Activated naive CD8-positive, alpha-beta T cell treated with anti-CD3 and anti-CD28 coated beads, Interleukin-2, amount 10 ng/mL, durations not matched to agents 7 days and 5 days (primary cell): ENCODE data around the gene ITGB1BP1. TPM values are rescaled to one million over a fixed set of nuclear protein-coding genes. Genes with fewer than 3 reads are reported as not detected.

Experiments used
- ATAC-seq: fragments of 150-1000 bp; cut with Tn5 transposase; one replicate; pipeline ENCODE4 v1.10.0; 2021; ENCODE audit warnings: low read depth, moderate library complexity
- POLR2A ChIA-PET: fragments of 350-600 bp; sonication (Branson Sonifier 250); formaldehyde crosslinking; loops from one replicate; lab custom pipeline; 2021; ENCODE audit warnings: antibody characterized with exemption; lab: Charles Lee
- DNase-seq: peaks from one replicate; pipeline ENCODE4 v3.0.0; 2021
- H3K27ac Mint-ChIP-seq: one replicate; pipeline ENCODE4 v1.8.0; 2022; ENCODE audit warnings: mild to moderate bottlenecking, mixed read lengths
- H3K27me3 Mint-ChIP-seq: one replicate; pipeline ENCODE4 v1.8.0; 2022; ENCODE audit warnings: mild to moderate bottlenecking, moderate library complexity, mixed read lengths
- H3K36me3 Mint-ChIP-seq: one replicate; pipeline ENCODE4 v1.8.0; 2021; ENCODE audit warnings: mild to moderate bottlenecking, mixed read lengths
- H3K4me1 Mint-ChIP-seq: one replicate; pipeline ENCODE4 v1.8.0; 2021; ENCODE audit warnings: mixed read lengths
- H3K4me3 Mint-ChIP-seq: one replicate; pipeline ENCODE4 v1.8.0; 2022; ENCODE audit warnings: mild to moderate bottlenecking, moderate library complexity, mixed read lengths
- H3K9me3 Mint-ChIP-seq: one replicate; pipeline ENCODE4 v1.8.0; 2021; ENCODE audit warnings: mixed read lengths
- total RNA-seq, 2 experiments: library from RNA; stranded (reverse); gene quantifications; one replicate each; pipeline ENCODE4 v1.2.3, GENCODE V29; 2021

ITGB1BP1 gene
- total RNA-seq, 2 experiments from 2014 or later, result 104 to 122 TPM

- Mint-ChIP-seq H3K4me3 (no peak overlapping the region), H3K27me3 (no peaks in the 10 kb centered on the region), H3K36me3 (peaks cover 23% of the 10 kb centered on the region), H3K9me3 (no peaks in the 10 kb centered on the region), H3K27ac (no peak overlapping the region), H3K4me1 (peaks cover 1% of the 10 kb centered on the region)
- DNase-seq, result no peak
- POLR2A ChIA-PET, result no interaction called here
- ATAC-seq, result no peak
These were observed 20.2 kb upstream of the ITGB1BP1 start for GRCh38 chr2:9443526-9443925.

- Mint-ChIP-seq H3K4me1 (peaks cover 1% of the 10 kb centered on the region), H3K9me3 (no peaks in the 10 kb centered on the region), H3K27me3 (no peaks in the 10 kb centered on the region), H3K36me3 (peaks cover 21% of the 10 kb centered on the region), H3K4me3 (no peak overlapping the region), H3K27ac (no peak overlapping the region)
- POLR2A ChIA-PET, result no interaction called here
- DNase-seq (no peak), ATAC-seq (no peak)
These were observed 18.2 kb upstream of the ITGB1BP1 start for GRCh38 chr2:9441556-9441955.

- POLR2A ChIA-PET, result no interaction called here
- H3K9me3 Mint-ChIP-seq, result no peaks in the 10 kb centered on the region
- no peak overlapping the region for H3K27ac Mint-ChIP-seq
- peaks cover 16% of the 10 kb centered on the region for H3K36me3 Mint-ChIP-seq
- H3K4me3 Mint-ChIP-seq, result no peak overlapping the region
- no peaks in the 10 kb centered on the region for H3K27me3 Mint-ChIP-seq
- peaks cover 1% of the 10 kb centered on the region for H3K4me1 Mint-ChIP-seq
- ATAC-seq (no peak), DNase-seq (no peak)
These were observed 16.9 kb upstream of the ITGB1BP1 start for GRCh38 chr2:9440058-9440727.

- Mint-ChIP-seq H3K9me3 (no peaks in the 10 kb centered on the region), H3K27ac (no peak overlapping the region), H3K4me3 (no peak overlapping the region), H3K36me3 (peaks cover 16% of the 10 kb centered on the region), H3K27me3 (no peaks in the 10 kb centered on the region), H3K4me1 (no peaks in the 10 kb centered on the region)
- no peak for ATAC-seq
- POLR2A ChIA-PET, result no interaction called here
- no peak for DNase-seq
These were observed 16.2 kb upstream of the ITGB1BP1 start for GRCh38 chr2:9439536-9439935.

GRCh38 chr2:9434489-9434888, 11.2 kb upstream of the ITGB1BP1 start:
- ATAC-seq (no peak), DNase-seq (no peak)
- no peaks in the 10 kb centered on the region for H3K27me3 Mint-ChIP-seq
- H3K36me3 Mint-ChIP-seq, result peaks cover 29% of the 10 kb centered on the region
- no peak overlapping the region for H3K4me3 Mint-ChIP-seq
- no peaks in the 10 kb centered on the region for H3K9me3 Mint-ChIP-seq
- POLR2A ChIA-PET, result interaction anchor here (2.7 kb wide), 1 partner anchor 10 kb away, joined by 9 read pairs; the partner anchor contains the start of genes CPSF3 and ITGB1BP1
- no peak overlapping the region for H3K27ac Mint-ChIP-seq
- peaks cover 8% of the 10 kb centered on the region for H3K4me1 Mint-ChIP-seq

- Mint-ChIP-seq H3K4me1 (peaks cover 10% of the 10 kb centered on the region), H3K4me3 (no peak overlapping the region), H3K36me3 (peaks cover 27% of the 10 kb centered on the region), H3K27me3 (no peaks in the 10 kb centered on the region), H3K27ac (no peak overlapping the region), H3K9me3 (no peaks in the 10 kb centered on the region)
- ATAC-seq (no peak), DNase-seq (no peak)
- POLR2A ChIA-PET, result no interaction called here
These were observed 7.3 kb upstream of the ITGB1BP1 start for GRCh38 chr2:9430316-9431293.

- POLR2A ChIA-PET, result no interaction called here
- ATAC-seq (no peak), DNase-seq (no peak)
- H3K27me3 Mint-ChIP-seq, result no peaks in the 10 kb centered on the region
- H3K9me3 Mint-ChIP-seq, result no peaks in the 10 kb centered on the region
- no peak overlapping the region for H3K27ac Mint-ChIP-seq
- peaks cover 22% of the 10 kb centered on the region for H3K36me3 Mint-ChIP-seq
- no peak overlapping the region for H3K4me3 Mint-ChIP-seq
- H3K4me1 Mint-ChIP-seq, result peaks cover 10% of the 10 kb centered on the region
These were observed 5.7 kb upstream of the ITGB1BP1 start for GRCh38 chr2:9428965-9429577.

- H3K9me3 Mint-ChIP-seq, result no peaks in the 10 kb centered on the region
- POLR2A ChIA-PET, result interaction anchor here (0.6 to 2.9 kb wide), 6 partner anchors 11 to 206 kb away, joined by 3 to 35 read pairs (median 3); partner anchors contain the start of genes ADAM17, IAH1 and YWHAQ
- no peaks in the 10 kb centered on the region for H3K27me3 Mint-ChIP-seq
- peaks cover 12% of the 10 kb centered on the region for H3K36me3 Mint-ChIP-seq
- H3K27ac Mint-ChIP-seq, result no peak overlapping the region
- H3K4me3 Mint-ChIP-seq, result no peak overlapping the region
- DNase-seq, result no peak
- peaks cover 22% of the 10 kb centered on the region for H3K4me1 Mint-ChIP-seq
- ATAC-seq, result no peak
These were observed 1.3 kb upstream of the ITGB1BP1 start for GRCh38 chr2:9424447-9425164.

- POLR2A ChIA-PET, result interaction anchor here (0.6 to 2.9 kb wide), 9 partner anchors 12 to 258 kb away, joined by 3 to 35 read pairs (median 3); partner anchors contain the start of genes ADAM17, IAH1 and YWHAQ
- Mint-ChIP-seq H3K4me3 (no peak overlapping the region), H3K27me3 (no peaks in the 10 kb centered on the region), H3K9me3 (no peaks in the 10 kb centered on the region), H3K27ac (no peak overlapping the region), H3K36me3 (peaks cover 12% of the 10 kb centered on the region), H3K4me1 (peaks cover 22% of the 10 kb centered on the region)
- DNase-seq (no peak), ATAC-seq (peak; percentile 20)
These were observed 569 bp upstream of the ITGB1BP1 start for GRCh38 chr2:9423922-9424272.

GRCh38 chr2:9422321-9423099, 818 bp downstream of the ITGB1BP1 start:
- DNase-seq (peak; percentile 71), ATAC-seq (peak; percentile 35)
- H3K9me3 Mint-ChIP-seq, result no peaks in the 10 kb centered on the region
- POLR2A ChIA-PET, result interaction anchor here (0.6 to 2.9 kb wide), 11 partner anchors 9 to 1389 kb away, joined by 3 to 35 read pairs (median 5); partner anchors contain the start of genes ADAM17, IAH1 and YWHAQ
- H3K27me3 Mint-ChIP-seq, result no peaks in the 10 kb centered on the region
- no peak overlapping the region for H3K4me3 Mint-ChIP-seq
- peaks cover 28% of the 10 kb centered on the region for H3K4me1 Mint-ChIP-seq
- peaks cover 16% of the 10 kb centered on the region for H3K36me3 Mint-ChIP-seq
- peak overlapping the region; percentile 92 for H3K27ac Mint-ChIP-seq

GRCh38 chr2:9420495-9420894, 2.8 kb downstream of the ITGB1BP1 start:
- Mint-ChIP-seq H3K9me3 (no peaks in the 10 kb centered on the region), H3K27ac (no peak overlapping the region), H3K4me1 (peaks cover 36% of the 10 kb centered on the region), H3K36me3 (peaks cover 20% of the 10 kb centered on the region), H3K4me3 (no peak overlapping the region), H3K27me3 (no peaks in the 10 kb centered on the region)
- ATAC-seq (no peak), DNase-seq (no peak)
- POLR2A ChIA-PET, result no interaction called here

GRCh38 chr2:9419541-9419940, 3.8 kb downstream of the ITGB1BP1 start:
- no peaks in the 10 kb centered on the region for H3K27me3 Mint-ChIP-seq
- ATAC-seq, result no peak
- no peaks in the 10 kb centered on the region for H3K9me3 Mint-ChIP-seq
- no peak overlapping the region for H3K27ac Mint-ChIP-seq
- no peak overlapping the region for H3K4me3 Mint-ChIP-seq
- H3K36me3 Mint-ChIP-seq, result peaks cover 20% of the 10 kb centered on the region
- peaks cover 37% of the 10 kb centered on the region for H3K4me1 Mint-ChIP-seq
- POLR2A ChIA-PET, result no interaction called here
- no peak for DNase-seq
